Heart left ventricle (tissue), 13 donors: ENCODE results near the gene IMMP2L.

Experiments
- POLR2A ChIP-seq, 2 donors: fragments of 450-650 bp; IDR thresholded peaks; one replicate each; pipeline ENCODE4 v1.6.1; 2017; ENCODE audit warnings: antibody characterized with exemption in 2 of 2, mild to moderate bottlenecking in 2 of 2, moderate library complexity in 2 of 2
- TF ChIP-seq, protein P1 (sequence below), 12 donors: fragments of 200-600 bp; sonication (generic) in 4 of 12; IDR thresholded peaks; one replicate each; pipeline versions ENCODE4 v1.5.0 to v1.8.0; 2018 to 2022; ENCODE audit warnings: antibody characterized with exemption in 12 of 12, mild to moderate bottlenecking in 5 of 12
- donor health status: ischemic (EF 13 %, LVEDD 7.1; RV severe dilation, severe dysfunction).
- donor health status: DM: no; HTN: yes; CAD: no.
- donor health status: DM: no; HTN: no; CAD: no.
- donor health status: ischemic (EF 25% LVEDD 6.9; RV normal size, moderate dysfunction).
- donor health status: ischemic (EF 25% LVEDD 5.7; RV mildly dilated, moderate dysfunction).
- donor health status: ischemic (EF 35%, LVEDD 5.7; RV mildly dilated, moderate dysfunction).
- donor health status: nonischemic (EF 11% LVEDD 7.7; RV severe dilation, severe dysfunction).
- donor health status: DM: yes; HTN: yes; CAD: no.
- donor health status: PGD.
- donor health status: ischemic (EF 29% LVEDD 5.4; RV normal size, mild dysfunction).
- donor health status: nonischemic (EF 23%, LVEDD 6.1; RV moderate dilation, normal function).

DNA sequence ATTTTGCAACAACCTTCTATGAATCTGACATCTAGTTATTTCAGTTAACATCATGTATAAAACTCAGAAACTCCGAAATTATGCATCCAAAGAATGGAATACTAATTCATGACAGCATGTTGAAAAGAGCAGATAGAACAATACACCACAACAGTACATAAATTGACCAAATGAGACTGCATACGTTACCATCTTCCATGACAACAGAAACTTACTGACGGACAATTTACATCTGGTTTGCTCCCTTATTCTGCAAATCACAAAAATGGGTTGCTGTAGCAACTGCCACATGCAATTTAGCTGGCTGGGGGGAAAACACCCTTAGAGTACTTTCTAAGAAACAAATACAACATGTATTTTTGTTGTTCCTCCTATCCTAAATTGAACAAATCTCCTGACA lies 457.0 kb downstream of the IMMP2L start:
- TF ChIP-seq, protein P1, sequence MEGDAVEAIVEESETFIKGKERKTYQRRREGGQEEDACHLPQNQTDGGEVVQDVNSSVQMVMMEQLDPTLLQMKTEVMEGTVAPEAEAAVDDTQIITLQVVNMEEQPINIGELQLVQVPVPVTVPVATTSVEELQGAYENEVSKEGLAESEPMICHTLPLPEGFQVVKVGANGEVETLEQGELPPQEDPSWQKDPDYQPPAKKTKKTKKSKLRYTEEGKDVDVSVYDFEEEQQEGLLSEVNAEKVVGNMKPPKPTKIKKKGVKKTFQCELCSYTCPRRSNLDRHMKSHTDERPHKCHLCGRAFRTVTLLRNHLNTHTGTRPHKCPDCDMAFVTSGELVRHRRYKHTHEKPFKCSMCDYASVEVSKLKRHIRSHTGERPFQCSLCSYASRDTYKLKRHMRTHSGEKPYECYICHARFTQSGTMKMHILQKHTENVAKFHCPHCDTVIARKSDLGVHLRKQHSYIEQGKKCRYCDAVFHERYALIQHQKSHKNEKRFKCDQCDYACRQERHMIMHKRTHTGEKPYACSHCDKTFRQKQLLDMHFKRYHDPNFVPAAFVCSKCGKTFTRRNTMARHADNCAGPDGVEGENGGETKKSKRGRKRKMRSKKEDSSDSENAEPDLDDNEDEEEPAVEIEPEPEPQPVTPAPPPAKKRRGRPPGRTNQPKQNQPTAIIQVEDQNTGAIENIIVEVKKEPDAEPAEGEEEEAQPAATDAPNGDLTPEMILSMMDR (IDR thresholded peaks at IDR 0.05), result no peak
- no peak for TF ChIP-seq POLR2A (IDR thresholded peaks at IDR 0.05)
